Testis (tissue), 3 donors: ENCODE data around the gene DEFB131B. TPM values are rescaled to one million over a fixed set of nuclear protein-coding genes. Genes with fewer than 3 reads are reported as not detected.

Experiments used
- DNase-seq: peaks from one replicate; pipeline ENCODE4 v3.0.0-alpha.2; 2019
- H3K27ac ChIP-seq, 2 donors: fragments of 200-600 bp; sonication (generic); one replicate each; pipeline ENCODE4 v1.5.1; 2019
- H3K27me3 ChIP-seq: fragments of 200-600 bp; sonication (generic); one replicate; pipeline ENCODE4 v1.5.1; 2019
- H3K36me3 ChIP-seq: fragments of 200-600 bp; sonication (generic); one replicate; pipeline ENCODE4 v1.5.1; 2017; ENCODE audit warnings: low read depth; ENCODE audit errors: missing control alignments
- H3K4me1 ChIP-seq: fragments of 200-600 bp; sonication (generic); one replicate; pipeline ENCODE4 v1.5.1; 2019
- H3K4me3 ChIP-seq, 2 donors: fragments of 200-600 bp; sonication (generic); one replicate each; pipeline ENCODE4 v1.5.1; 2017 to 2019
- H3K9me3 ChIP-seq: fragments of 200-600 bp; sonication (generic); one replicate; pipeline ENCODE4 v1.5.1; 2017
- CTCF ChIP-seq, 3 experiments: fragments of 450-650 bp in 2 of 3; fragments of 200-600 bp in 1 of 3; sonication (generic) in 1 of 3; IDR thresholded peaks; one replicate each; pipeline ENCODE4 v1.5.1; 2016 to 2019; ENCODE audit warnings: antibody characterized with exemption in 3 of 3, mild to moderate bottlenecking in 2 of 3, moderate library complexity in 1 of 3
- POLR2A ChIP-seq: fragments of 450-650 bp; IDR thresholded peaks from one replicate; pipeline ENCODE4 v1.6.1; 2017; ENCODE audit warnings: antibody characterized with exemption, mild to moderate bottlenecking, moderate library complexity
- WGBS, 2 donors: methylation state at CpG; one replicate each; pipeline ENCODE4 v1.1.5; 2018; 5-methylcytosine and 5-hydroxymethylcytosine counted together
- intact Hi-C: fragments of 100-400 bp; cut with DNase I; formaldehyde crosslinking; loops from one replicate; pipeline ENCODE4 v1.15.1; 2023; ENCODE audit warnings: low total_unique reads
- polyA plus RNA-seq: library from polyadenylated mRNA; stranded (reverse); fragments of 350-450 nt; fragmentation: Illumina TruSeq; extraction: RNeasy Lipid Tissue Mini Kit (QIAGEN cat#74804); gene quantifications from one replicate; pipeline ENCODE4 v1.2.3, GENCODE V29; 2014; ENCODE audit warnings: low read depth, low replicate concordance; ENCODE audit not compliant: insufficient read depth
- small RNA-seq, 2 donors: library from RNA; depleted of rRNA; stranded (forward); fragments of <200 nt; gene quantifications; one replicate each; pipeline ENCODE3, GENCODE V24; 2016
- total RNA-seq, 2 donors: library from RNA; depleted of rRNA; stranded (reverse); fragments of >200 nt; gene quantifications; one replicate each; pipeline ENCODE4 v1.2.3, GENCODE V29; 2016

DEFB131B gene
- total and polyA plus RNA-seq, 3 donors from 2014 or later, result not detected

- Histone ChIP-seq H3K4me3 (peak overlapping the region; percentile 79 to 81), H3K36me3 (no peaks in the 10 kb centered on the region), H3K27me3 (no peaks in the 10 kb centered on the region), H3K27ac (peak overlapping the region; percentile 88 to 90), H3K9me3 (no peaks in the 10 kb centered on the region), H3K4me1 (peaks cover 16% of the 10 kb centered on the region)
- WGBS, 2 donors, result 8 to 9% methylated on average over 6 of the region's 6 CpGs
- no peak for DNase-seq
- intact Hi-C loops, result no loop called here
- no peak for TF ChIP-seq POLR2A
- TF ChIP-seq CTCF (IDR thresholded peaks at IDR 0.05), result no peak
Measured at GRCh38 chr11:71929491-71929890, 51.2 kb downstream of the DEFB131B start.

DNA sequence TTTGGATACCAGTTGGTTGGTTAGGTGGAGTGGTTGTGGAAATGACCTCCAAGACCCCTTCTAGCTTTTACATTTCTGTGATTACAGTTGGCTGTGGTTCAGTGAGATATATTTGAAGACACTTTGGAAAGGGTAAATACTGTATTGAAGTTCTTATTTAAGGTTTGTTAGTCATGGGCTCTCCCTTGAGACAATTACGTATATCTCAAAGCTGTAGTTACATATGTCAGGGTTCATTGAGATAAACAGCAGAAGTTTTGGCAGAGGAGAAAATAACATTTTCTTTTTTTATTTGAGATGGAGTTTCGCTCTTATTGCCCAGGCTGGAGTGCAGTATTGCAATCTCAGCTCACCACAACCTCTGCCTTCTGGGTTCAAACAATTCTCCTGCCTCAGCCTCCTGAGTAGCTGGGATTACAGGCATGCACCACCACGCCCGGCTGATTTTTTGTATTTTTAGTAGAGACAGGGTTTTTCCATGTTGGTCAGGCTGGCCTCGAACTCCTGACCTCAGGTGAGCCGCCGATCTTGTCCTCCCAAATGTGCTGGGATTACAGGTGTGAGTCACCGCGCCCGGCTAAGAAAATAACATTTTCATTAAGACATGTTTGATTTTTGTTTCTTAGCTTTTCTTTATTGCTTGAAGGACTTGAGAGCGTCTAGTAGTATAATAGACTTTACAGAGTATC lies 52.4 kb downstream of the DEFB131B start:
- Histone ChIP-seq H3K27me3 (no peaks in the 10 kb centered on the region), H3K27ac (no peak overlapping the region), H3K4me1 (peaks cover 16% of the 10 kb centered on the region), H3K36me3 (no peaks in the 10 kb centered on the region), H3K4me3 (no peak overlapping the region), H3K9me3 (no peaks in the 10 kb centered on the region)
- intact Hi-C loops, result no loop called here
- no peak for TF ChIP-seq POLR2A
- no peak for TF ChIP-seq CTCF (IDR thresholded peaks at IDR 0.05)
- WGBS, 2 donors, result 72 to 76% methylated on average over 11 of the region's 11 CpGs
- no peak for DNase-seq

DNA sequence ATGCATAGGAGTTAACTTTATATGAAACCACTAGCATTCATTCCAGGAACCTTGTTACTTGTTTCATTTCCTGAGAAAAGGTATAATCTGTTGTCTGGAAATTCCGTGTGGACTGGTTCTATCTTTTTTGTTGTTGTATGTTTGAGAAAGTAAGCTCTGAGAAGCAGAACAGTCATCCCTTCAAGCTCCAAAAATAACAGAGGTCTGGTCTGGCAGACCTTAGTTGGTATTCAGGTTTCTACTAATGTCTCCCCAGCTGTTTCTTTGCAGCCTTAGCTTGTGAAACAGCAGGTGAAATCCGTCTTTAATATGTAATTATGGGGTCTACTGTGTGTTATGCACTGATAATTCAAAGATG lies 53.0 kb downstream of the DEFB131B start:
- Histone ChIP-seq H3K9me3 (no peaks in the 10 kb centered on the region), H3K27me3 (no peaks in the 10 kb centered on the region), H3K27ac (no peak overlapping the region), H3K4me1 (peaks cover 16% of the 10 kb centered on the region), H3K4me3 (no peak overlapping the region), H3K36me3 (no peaks in the 10 kb centered on the region)
- TF ChIP-seq CTCF (IDR thresholded peaks at IDR 0.05) (no peak), POLR2A (no peak)
- DNase-seq, result no peak
- WGBS, 2 donors, result 48 to 50% methylated on average over 2 of the region's 2 CpGs
- intact Hi-C loops, result no loop called here

DNA sequence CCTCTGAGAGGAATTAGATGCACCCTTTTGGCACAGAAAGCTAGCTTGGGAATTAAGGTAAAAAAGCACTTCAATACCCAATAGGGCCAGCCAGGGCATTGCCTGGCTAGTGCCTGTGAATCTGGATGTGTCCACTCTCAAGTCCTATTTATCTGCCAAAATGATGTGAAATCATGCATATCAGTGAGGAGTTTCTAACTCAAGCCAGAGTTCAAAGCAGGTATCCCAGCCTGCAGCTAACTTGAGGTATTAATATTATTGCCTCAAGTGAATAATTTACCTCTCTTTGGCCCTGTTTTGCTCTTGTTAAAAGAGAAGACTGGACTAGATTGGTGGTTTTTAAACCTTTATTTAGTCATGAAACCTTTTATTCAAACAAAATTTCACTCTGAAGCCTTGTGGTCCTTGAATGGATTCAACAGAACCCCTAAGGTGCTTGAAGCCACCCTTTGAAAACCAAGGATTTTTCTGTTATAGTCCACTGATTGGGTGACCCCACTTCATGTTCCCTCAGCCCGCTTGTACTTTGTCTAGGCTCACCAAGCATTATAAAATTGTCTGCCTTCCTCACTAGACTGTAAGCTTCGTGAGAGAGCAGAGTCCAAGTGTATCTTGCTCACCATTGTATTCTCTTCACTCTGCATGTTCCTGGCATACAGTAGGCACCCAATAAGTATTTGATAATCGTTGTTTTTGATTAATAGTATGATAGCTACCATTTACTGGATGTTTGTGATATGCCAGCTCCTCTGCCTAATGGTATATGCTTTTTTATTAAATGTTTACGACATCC lies 55.1 kb downstream of the DEFB131B start:
- TF ChIP-seq CTCF (IDR thresholded peaks at IDR 0.05), result no peak
- TF ChIP-seq POLR2A, result no peak
- Histone ChIP-seq H3K9me3 (no peaks in the 10 kb centered on the region), H3K27ac (no peak overlapping the region), H3K36me3 (no peaks in the 10 kb centered on the region), H3K27me3 (no peaks in the 10 kb centered on the region), H3K4me3 (no peak overlapping the region), H3K4me1 (peaks cover 29% of the 10 kb centered on the region)
- intact Hi-C loops, result no loop called here
- WGBS, 2 donors, result 87 to 89% methylated on average over 4 of the region's 4 CpGs
- DNase-seq, result no peak

Small RNA genes within 50 kb of the gene (small RNA-seq; reads per million reads assigned to genes)
- 0 reads per million in 2 donors for gene RNA5SP342

Other genes with a start within 250 kb of the DEFB131B start
- not detected for gene DEFB108B, start 45.3 kb upstream of the DEFB131B start, total RNA-seq
- gene DEFB108B, start 45.3 kb upstream of the DEFB131B start, polyA plus RNA-seq, result not detected
- gene XNDC1N, start 50.1 kb downstream of the DEFB131B start, total RNA-seq, result 10 to 100 TPM in 1 of 2 donors, 1 to 10 TPM in 1; 9.0 to 14.5 TPM
- gene XNDC1N, start 50.1 kb downstream of the DEFB131B start, polyA plus RNA-seq, result 5.0 TPM
- 10 to 100 TPM; 51.7 to 72.5 TPM for gene RNF121, start 50.6 kb downstream of the DEFB131B start, total RNA-seq
- 54.4 TPM for gene RNF121, start 50.6 kb downstream of the DEFB131B start, polyA plus RNA-seq
- 10 to 100 TPM; 13.5 to 16.8 TPM for gene IL18BP, start 120.5 kb downstream of the DEFB131B start, total RNA-seq
- 11.7 TPM for gene IL18BP, start 120.5 kb downstream of the DEFB131B start, polyA plus RNA-seq
- 100 to 1,000 TPM; 452 to 470 TPM for gene NUMA1, start 202.1 kb downstream of the DEFB131B start, total RNA-seq
- 186 TPM for gene NUMA1, start 202.1 kb downstream of the DEFB131B start, polyA plus RNA-seq
- 10 to 100 TPM; 50.8 to 84.6 TPM for gene LRRC51, start 202.4 kb downstream of the DEFB131B start, total RNA-seq
- 200 TPM for gene LRRC51, start 202.4 kb downstream of the DEFB131B start, polyA plus RNA-seq
- gene LAMTOR1, start 224.8 kb downstream of the DEFB131B start, total RNA-seq, result 100 to 1,000 TPM in 1 of 2 donors, 10 to 100 TPM in 1; 89.0 to 107 TPM
- gene LAMTOR1, start 224.8 kb downstream of the DEFB131B start, polyA plus RNA-seq, result 86.9 TPM
- under 1 TPM in 1 of 2 donors, not detected in 1; 0.43 TPM for gene TOMT, start 227.5 kb downstream of the DEFB131B start, total RNA-seq
- gene TOMT, start 227.5 kb downstream of the DEFB131B start, polyA plus RNA-seq, result not detected
- 10 to 100 TPM; 61.9 to 66.1 TPM for gene ANAPC15, start 234.2 kb downstream of the DEFB131B start, total RNA-seq
- 103 TPM for gene ANAPC15, start 234.2 kb downstream of the DEFB131B start, polyA plus RNA-seq